ENCODE results near the gene RFX4. TPM values are rescaled to one million over a fixed set of nuclear protein-coding genes. Genes with fewer than 3 reads are reported as not detected.

The RFX4 gene
- total and polyA plus RNA-seq, 9 of the 15 experiments (the other 6 are each of a cell fraction or from before 2014, with no cell fraction given) = not detected

- no peak for TF ChIP-seq ZNF407 (IDR thresholded peaks at IDR 0.05; ENCODE audit: low read depth)
- no peak for TF ChIP-seq NFXL1 (CRISPR knock-in tag; IDR thresholded peaks at IDR 0.05)
- no peak for TF ChIP-seq SIX5 (IDR thresholded peaks at IDR 0.05; ENCODE audit: borderline replicate concordance in 1 of 2, insufficient read depth in 1 of 2, low read depth in 1 of 2, low read length in 2 of 2)
- TF ChIP-seq NFIC (IDR thresholded peaks at IDR 0.05) = no peak
- no peak for TF ChIP-seq TEAD4 (IDR thresholded peaks at IDR 0.05; ENCODE audit: low read length)
- TF ChIP-seq TEAD4 (CRISPR knock-in tag; IDR thresholded peaks at IDR 0.05; ENCODE audit: borderline replicate concordance) = no peak
- no peak for TF ChIP-seq CREB3L1 (IDR thresholded peaks at IDR 0.05; ENCODE audit: borderline replicate concordance, low read depth)
- no peak for TF ChIP-seq COPS2 (conservative IDR thresholded peaks at IDR 0.05)
- TF ChIP-seq MCM5 (IDR thresholded peaks at IDR 0.05; ENCODE audit: low read depth) = no peak
These were observed 141.3 kb downstream of the RFX4 start (continued) for GRCh38 chr12:106724116-106724515.
